Astrocyte (in vitro differentiated cells and primary cell): ENCODE data around the gene GLS2.

ENCODE experiments used
- CTCF ChIP-seq: IDR thresholded peaks from 2 replicates; pipeline ENCODE4 v1.5.1; 2011; ENCODE audit warnings: low read depth, mild to moderate bottlenecking, inconsistent platforms, low read length, moderate library complexity; ENCODE audit not compliant: insufficient read depth
- EZH2 ChIP-seq: IDR thresholded peaks from 2 replicates; pipeline ENCODE4 v1.6.1; 2012; ENCODE audit warnings: mild to moderate bottlenecking, low read length, inconsistent platforms; ENCODE audit not compliant: insufficient read depth

DNA sequence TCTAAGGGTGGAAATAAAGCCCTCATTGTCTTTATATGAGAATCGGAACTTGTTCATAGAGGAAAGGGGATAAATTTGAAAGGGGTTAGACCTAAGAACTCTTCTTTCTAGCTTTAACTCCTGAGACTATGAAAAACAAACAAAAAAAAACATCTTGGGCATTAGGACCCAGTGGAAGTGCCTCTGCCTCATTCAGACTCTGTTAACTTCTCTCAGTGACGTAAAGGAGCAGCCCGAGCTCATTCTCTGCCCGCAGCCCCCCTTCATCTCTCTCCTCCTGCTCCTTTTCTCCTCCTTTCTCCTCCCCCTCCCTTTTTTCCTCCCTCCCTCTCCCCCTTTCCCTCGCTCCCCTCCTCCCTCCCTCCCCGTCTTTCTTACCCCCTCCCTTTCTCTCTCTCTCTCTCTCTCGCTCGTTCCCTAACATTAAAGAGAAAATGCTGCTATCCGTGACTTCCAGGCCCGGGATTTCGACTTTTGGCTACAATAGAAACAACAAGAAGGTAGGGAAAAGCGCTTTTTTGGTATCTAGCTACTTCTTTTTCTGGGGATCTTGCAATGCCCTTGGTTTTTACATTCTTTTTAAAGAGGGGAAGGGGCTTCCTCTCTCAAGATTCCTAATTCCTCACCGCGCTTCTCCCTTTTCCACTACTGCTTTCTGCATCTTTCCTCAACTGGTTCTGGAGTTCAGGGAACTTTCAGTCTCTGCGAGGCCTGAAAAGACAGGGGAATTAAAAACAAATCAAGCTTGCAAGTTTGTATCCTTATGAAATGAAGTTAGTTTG lies 33.8 kb upstream of the GLS2 start, which contains the start of gene RBMS2:
- no peak for TF ChIP-seq CTCF
- TF ChIP-seq EZH2: no peak
